Measurements from ENCODE around the gene CSK.

CSK gene

GRCh38 chr15:74773329-74773728 lies 8.6 kb upstream of the CSK start:
- H3K27ac ChIP-seq, result peak overlapping the region; percentile 2
- H3K4me3 ChIP-seq (ENCODE audit: low read depth in 1 of 2, low read length in 1 of 2), result no peak overlapping the region
- H3K36me3 ChIP-seq, result no peaks in the 10 kb centered on the region
- TF ChIP-seq CTCF (IDR thresholded peaks at IDR 0.05), result no peak
- H3K9me3 ChIP-seq, result no peaks in the 10 kb centered on the region
- H3K27me3 ChIP-seq, result peaks cover 16% of the 10 kb centered on the region
- H3K4me1 ChIP-seq (ENCODE audit: control insufficient read depth in 1 of 2, insufficient read depth in 1 of 2, low read depth in 1 of 2, low read length in 1 of 2), result peaks cover 60 to 67% of the 10 kb centered on the region in 2 experiments

DNA sequence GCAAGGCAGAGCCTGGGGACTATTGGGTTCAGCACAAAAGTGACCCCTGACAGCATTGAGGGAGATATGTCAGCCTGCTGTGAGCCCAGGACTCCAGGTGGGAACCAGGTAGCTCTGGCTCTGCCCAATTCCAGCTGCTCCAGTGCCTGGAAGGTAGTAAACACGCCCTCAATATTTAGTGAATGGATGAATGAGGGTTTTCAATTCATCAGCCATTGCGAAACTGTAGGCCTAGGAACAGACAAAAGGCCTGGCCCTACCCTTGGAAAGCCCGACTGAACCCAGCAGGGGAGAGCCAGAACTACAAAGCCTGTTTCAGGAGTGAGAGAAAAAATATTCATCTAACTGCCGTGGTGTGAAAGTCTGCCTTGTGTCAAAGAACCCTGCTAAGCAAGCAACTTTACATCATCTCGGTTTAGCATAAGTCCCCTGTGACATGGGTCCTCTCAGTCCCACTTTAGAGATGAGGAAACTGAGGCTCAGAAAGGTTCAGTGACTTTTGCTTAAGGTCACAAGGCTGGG lies 8.1 kb upstream of the CSK start:
- Histone ChIP-seq H3K27ac (no peak overlapping the region), H3K27me3 (peaks cover 16% of the 10 kb centered on the region), H3K4me3 (ENCODE audit: low read depth in 1 of 2, low read length in 1 of 2) (no peak overlapping the region), H3K4me1 (ENCODE audit: control insufficient read depth in 1 of 2, insufficient read depth in 1 of 2, low read depth in 1 of 2, low read length in 1 of 2) (peaks cover 63 to 71% of the 10 kb centered on the region in 2 experiments), H3K36me3 (no peaks in the 10 kb centered on the region), H3K9me3 (no peaks in the 10 kb centered on the region)
- TF ChIP-seq CTCF (IDR thresholded peaks at IDR 0.05), result no peak

DNA sequence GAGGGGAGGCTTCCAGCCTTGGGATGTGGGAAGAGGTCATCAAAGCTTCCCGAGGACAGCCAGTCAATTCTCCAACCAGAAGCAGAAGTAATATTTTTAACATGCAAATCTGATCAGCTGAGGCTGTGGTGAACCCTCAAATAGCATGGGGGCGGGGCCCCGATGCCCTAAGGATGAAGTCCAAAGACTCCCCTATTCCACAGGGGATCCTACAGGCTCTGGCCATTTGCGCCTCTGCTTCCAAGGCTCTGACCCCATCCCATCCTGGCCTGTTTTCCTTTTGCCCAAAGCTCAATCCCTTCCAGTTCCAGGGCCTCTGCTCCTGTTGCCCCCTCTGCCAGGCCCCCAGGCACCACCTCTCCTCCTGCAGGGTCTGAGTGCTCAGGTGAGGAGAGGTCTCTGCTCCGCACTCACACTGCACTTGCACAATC lies 6.7 kb upstream of the CSK start:
- Histone ChIP-seq H3K27ac (peak overlapping the region; percentile 100), H3K4me3 (ENCODE audit: low read depth in 1 of 2, low read length in 1 of 2) (no peak overlapping the region)

DNA sequence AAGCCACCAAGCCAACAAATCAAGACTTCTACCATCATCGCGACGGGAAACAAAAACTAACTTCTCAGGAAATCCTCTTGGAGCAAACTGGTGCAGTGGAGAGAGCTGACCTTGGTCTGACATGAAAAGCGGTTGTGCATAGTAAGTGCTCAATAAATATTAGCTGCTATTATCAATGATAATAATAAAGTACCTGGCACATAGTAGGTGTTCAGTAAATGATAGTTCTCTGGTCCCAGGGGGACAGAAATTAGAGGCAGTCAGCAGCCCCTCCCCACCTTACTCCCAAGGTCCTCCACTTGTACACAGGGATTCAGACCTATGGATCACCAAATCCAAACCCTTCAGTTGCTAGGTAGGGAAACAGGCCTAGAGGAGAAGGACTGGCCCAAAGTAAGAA lies 6.0 kb upstream of the CSK start:
- no peak for TF ChIP-seq CTCF (IDR thresholded peaks at IDR 0.05)
- peak overlapping the region; percentile 100 for H3K27ac ChIP-seq
- no peaks in the 10 kb centered on the region for H3K36me3 ChIP-seq
- no peaks in the 10 kb centered on the region for H3K9me3 ChIP-seq
- peaks cover 80 to 92% of the 10 kb centered on the region in 2 experiments for H3K4me1 ChIP-seq (ENCODE audit: control insufficient read depth in 1 of 2, insufficient read depth in 1 of 2, low read depth in 1 of 2, low read length in 1 of 2)
- H3K4me3 ChIP-seq (ENCODE audit: low read depth in 1 of 2, low read length in 1 of 2), result peak overlapping the region in 1 of 2 experiments; percentile 44
- peaks cover under 1% of the 10 kb centered on the region for H3K27me3 ChIP-seq

More for the DNA sequence above, 6.7 kb upstream of the CSK start:
- Histone ChIP-seq H3K4me1 (ENCODE audit: control insufficient read depth in 1 of 2, insufficient read depth in 1 of 2, low read depth in 1 of 2, low read length in 1 of 2) (peaks cover 74 to 85% of the 10 kb centered on the region in 2 experiments), H3K9me3 (no peaks in the 10 kb centered on the region), H3K27me3 (peaks cover 8% of the 10 kb centered on the region), H3K36me3 (no peaks in the 10 kb centered on the region)
- no peak for TF ChIP-seq CTCF (IDR thresholded peaks at IDR 0.05)

DNA sequence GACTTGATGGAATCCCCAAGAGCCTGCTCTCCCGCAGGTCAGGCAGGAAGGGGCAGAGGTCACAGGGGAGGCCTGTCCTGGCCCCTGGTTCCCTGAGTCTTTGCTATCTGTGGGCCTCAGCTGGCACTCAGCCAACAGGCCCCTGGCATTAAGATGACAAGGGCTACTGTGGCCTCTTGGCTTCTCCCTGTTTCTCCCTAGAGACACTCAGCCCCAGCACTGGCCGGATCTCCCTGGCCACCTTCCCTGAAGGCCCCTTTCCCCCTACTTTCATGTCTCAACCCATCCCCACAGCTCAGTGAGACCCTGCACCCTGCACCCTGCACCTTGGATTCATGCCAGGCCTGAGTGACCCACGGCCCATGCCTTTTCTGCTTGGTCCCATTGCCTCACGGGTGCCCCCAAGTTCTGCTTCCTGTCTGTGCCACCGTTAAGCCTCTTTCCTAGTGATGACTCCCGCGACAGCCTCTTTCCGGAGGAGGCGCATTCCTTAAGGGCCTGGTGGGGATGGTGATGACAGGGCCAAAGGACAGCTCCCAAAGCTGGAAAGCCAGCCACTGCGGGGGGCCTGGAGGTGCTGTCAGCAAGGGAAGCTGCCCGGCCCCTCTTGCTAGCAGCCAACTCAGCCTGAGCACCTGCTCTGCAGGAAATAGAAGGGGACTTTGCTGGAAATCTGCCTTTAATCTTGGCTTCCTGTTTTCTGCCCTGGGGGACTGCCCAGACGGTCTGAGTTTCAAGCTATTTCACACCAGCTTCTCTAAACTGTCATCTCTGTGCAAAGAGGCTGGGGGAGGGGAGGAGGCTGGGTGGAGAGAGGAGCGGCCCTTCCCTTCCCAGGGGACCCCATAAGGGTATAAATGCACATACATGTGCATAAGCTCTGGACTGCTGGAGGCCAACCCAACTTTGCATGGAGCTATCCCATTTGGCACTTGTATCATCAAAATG lies 4.8 kb upstream of the CSK start:
- Histone ChIP-seq H3K4me3 (ENCODE audit: low read depth in 1 of 2, low read length in 1 of 2) (peak overlapping the region; percentile 44 to 52), H3K36me3 (no peaks in the 10 kb centered on the region), H3K27ac (peak overlapping the region; percentile 100), H3K27me3 (no peaks in the 10 kb centered on the region), H3K9me3 (no peaks in the 10 kb centered on the region), H3K4me1 (ENCODE audit: control insufficient read depth in 1 of 2, insufficient read depth in 1 of 2, low read depth in 1 of 2, low read length in 1 of 2) (peaks cover 82 to 94% of the 10 kb centered on the region in 2 experiments)
- no peak for TF ChIP-seq CTCF (IDR thresholded peaks at IDR 0.05)
